SU-DHL-6 (cell line): Measurements from ENCODE around the gene ZRSR2.

ENCODE experiments used
- EZH2phosphoT487 ChIP-seq: fragments of 200-600 bp; sonication (generic), shearing (Covaris generic); conservative IDR thresholded peaks from 2 replicates; pipeline ENCODE4 v1.6.1; 2018; ENCODE audit warnings: mild to moderate bottlenecking, antibody characterized with exemption, low read length, moderate library complexity, mixed read lengths
- TF ChIP-seq, protein P1 (sequence below): fragments of 200-600 bp; sonication (generic); IDR thresholded peaks from one replicate; pipeline ENCODE4 v1.5.1; 2017; ENCODE audit warnings: antibody characterized with exemption, mild to moderate bottlenecking, low read length, moderate library complexity; ENCODE audit not compliant: insufficient read depth, poor library complexity, severe bottlenecking

DNA sequence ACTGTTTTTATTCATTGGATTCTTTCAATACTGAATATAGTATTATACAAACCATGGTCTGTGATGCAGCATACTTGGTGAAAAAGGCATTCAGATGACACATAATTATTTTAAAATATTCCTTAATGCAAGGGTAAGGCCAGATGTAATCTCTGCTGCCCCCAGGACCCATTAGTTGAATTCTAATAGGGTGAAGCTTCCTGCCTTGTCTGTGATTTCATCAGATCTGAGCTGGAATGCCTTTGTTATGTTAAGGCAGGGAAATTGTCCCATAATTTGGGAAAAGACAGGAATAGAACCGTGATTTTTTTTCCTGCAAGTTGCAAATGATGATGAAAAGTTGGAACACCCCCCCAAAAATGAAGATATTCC lies 26.1 kb downstream of the ZRSR2 start:
- TF ChIP-seq, protein P1, sequence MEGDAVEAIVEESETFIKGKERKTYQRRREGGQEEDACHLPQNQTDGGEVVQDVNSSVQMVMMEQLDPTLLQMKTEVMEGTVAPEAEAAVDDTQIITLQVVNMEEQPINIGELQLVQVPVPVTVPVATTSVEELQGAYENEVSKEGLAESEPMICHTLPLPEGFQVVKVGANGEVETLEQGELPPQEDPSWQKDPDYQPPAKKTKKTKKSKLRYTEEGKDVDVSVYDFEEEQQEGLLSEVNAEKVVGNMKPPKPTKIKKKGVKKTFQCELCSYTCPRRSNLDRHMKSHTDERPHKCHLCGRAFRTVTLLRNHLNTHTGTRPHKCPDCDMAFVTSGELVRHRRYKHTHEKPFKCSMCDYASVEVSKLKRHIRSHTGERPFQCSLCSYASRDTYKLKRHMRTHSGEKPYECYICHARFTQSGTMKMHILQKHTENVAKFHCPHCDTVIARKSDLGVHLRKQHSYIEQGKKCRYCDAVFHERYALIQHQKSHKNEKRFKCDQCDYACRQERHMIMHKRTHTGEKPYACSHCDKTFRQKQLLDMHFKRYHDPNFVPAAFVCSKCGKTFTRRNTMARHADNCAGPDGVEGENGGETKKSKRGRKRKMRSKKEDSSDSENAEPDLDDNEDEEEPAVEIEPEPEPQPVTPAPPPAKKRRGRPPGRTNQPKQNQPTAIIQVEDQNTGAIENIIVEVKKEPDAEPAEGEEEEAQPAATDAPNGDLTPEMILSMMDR: no peak
- no peak for TF ChIP-seq EZH2phosphoT487
